Uterus (tissue), 2 donors: ENCODE data around the gene FLRT1.

ENCODE experiments used
- CTCF ChIP-seq, 4 experiments: fragments of 200-600 bp in 2 of 4; fragments of 450-650 bp in 2 of 4; sonication (generic) in 2 of 4; IDR thresholded peaks; one replicate each; pipeline ENCODE4 v1.5.1; 2016 to 2019; ENCODE audit warnings: antibody characterized with exemption in 4 of 4, mild to moderate bottlenecking in 2 of 4, moderate library complexity in 1 of 4
- POLR2A ChIP-seq, 2 donors: fragments of 450-650 bp; IDR thresholded peaks; one replicate each; pipeline ENCODE4 v1.6.1; 2016; ENCODE audit warnings: antibody characterized with exemption in 2 of 2, mild to moderate bottlenecking in 1 of 2, moderate library complexity in 1 of 2

GRCh38 chr11:64017945-64018224 is 17.8 kb upstream of the FLRT1 start:
- no peak for TF ChIP-seq POLR2A (IDR thresholded peaks at IDR 0.05)
- no peak for TF ChIP-seq CTCF (IDR thresholded peaks at IDR 0.05)
